ENCODE results near the gene MAD1L1.
"Not testable (repeated sequence)": the region's sequence is repeated elsewhere in the genome, so short reads cannot be mapped to it uniquely, and the experiment has no call there.

The MAD1L1 gene

DNA sequence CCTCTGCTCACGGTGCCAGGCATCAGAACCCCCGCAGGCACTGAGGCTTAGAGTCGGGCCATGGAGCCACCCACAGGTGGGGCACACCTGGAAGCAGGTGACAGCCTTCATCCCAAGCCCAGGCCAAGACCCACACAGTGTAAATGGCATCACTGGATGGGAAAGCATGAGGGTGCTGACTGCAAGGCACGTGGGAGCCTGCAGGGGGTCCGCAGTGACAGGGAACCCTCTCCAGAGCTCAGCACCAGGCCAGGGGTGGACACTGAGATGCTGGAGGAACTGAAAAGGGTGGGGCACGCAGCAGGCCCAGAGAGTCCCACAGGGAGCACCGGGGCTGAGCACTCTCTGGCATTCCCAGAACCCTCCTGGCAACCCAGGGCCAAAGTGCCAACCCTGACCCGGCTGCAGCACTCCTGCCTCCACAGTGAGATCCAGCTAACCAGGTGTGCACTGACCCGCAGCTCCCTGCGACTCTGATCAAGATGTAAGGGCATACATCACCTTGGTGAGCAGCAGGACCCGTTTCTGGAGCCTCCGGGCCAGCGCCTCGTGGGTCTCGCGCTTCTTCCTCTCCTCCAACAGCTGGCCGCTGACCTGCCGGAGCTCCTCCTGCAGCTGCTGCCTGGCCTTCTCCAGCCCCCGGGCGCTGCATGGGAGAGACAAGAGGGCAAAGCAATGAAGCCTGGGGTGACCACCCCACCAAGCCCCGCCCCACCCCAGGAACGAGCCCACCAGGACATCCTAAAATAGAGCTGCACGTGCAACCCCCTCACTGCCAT, 163.9 kb downstream of the MAD1L1 start:
- DNase-seq (ENCODE audit: low read depth in 2 of 2): no peak

DNA sequence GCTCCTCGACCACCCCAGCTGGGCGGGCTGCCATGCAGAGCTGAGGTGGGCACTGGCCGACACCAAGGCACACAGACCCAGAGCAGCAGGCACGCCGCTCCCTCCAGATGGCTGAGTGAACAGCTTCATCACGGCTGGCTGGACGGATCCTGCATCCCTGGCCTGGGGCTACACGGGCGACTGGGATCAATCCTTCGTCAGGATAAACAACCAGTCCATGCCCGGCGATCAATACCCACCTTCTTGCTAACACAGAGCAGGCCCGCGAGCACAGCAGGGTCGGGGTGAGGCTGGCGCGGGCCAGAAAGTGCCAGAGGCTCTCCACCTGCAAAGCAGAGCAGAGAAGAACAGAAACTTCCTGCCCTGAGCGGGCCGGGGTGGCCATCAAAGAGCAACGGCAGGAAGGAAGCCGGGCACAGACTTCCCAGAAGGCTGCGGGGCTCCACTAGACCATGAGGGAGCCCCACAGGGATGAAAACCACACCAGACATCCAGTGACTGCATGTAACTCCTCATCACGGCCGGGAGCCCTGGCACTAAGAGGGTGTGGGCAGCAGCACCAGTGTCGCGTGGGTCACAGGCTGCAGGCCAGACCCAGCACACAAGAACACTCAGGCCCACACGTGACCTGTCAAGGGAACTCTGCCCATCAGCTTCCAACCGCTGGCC, 166.4 kb downstream of the MAD1L1 start:
- DNase-seq (ENCODE audit: low read depth in 2 of 2): no peak

- no peak for DNase-seq (ENCODE audit: low read depth in 2 of 2)
These were observed 167.2 kb downstream of the MAD1L1 start for GRCh38 chr7:2065528-2065927.

GRCh38 chr7:2063563-2064260, 169.0 kb downstream of the MAD1L1 start:
- DNase-seq (ENCODE audit: low read depth in 2 of 2): no peak

DNA sequence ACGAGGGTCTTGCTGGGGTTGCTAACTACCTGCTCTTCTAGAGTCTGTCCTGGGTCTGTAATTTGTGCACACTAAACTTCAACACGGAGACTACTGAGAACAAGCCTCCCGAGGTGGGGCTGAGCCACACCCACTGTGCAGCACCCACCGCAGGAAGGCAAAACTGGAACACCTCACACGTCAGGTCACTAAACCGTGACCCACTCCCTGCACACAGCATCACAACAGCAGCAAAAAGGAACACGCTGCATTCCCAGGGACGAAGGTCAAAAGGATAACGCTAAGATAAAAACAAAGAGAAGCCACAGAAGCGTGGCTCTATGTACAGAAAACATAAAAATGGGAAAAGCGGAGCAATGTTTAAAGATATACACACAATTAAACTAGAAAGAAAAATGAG, 170.1 kb downstream of the MAD1L1 start:
- DNase-seq (ENCODE audit: low read depth in 2 of 2): no peak

- DNase-seq (ENCODE audit: low read depth in 2 of 2): no peak
These were observed 172.0 kb downstream of the MAD1L1 start for GRCh38 chr7:2060701-2061100.

DNA sequence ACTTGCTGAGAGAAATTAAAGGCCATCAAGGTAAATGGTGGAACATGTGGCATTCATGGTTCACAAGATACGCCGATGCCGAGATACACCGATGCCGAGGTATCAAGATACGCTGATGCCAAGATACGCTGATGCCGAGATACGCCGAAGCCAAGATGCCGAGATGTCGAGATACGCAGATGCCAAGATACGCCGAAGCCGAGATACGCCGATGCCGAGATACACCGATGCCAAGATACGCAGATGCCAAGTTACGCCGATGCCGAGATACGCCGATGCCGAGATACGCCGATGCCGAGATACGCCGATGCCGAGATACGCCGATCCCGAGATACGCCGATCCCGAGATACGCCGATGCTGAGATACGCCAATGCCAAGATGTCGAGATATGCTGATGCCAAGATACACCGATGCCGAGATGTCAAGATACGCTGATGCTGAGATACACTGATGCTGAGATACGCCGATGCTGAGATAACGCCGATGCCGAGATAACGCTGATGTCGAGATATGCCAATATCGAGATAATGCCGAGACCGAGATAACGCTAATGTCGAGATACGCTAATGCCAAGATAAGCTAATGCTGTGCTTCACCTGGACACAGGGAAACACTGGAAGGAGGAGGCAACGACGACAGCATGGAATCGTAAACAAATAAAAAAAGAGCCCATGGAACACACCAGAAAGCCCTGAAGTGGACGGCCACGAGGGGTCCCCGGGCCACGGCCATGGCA, 172.6 kb downstream of the MAD1L1 start:
- DNase-seq (ENCODE audit: low read depth in 2 of 2): no peak

- DNase-seq (ENCODE audit: low read depth in 2 of 2): not testable (repeated sequence)
These were observed 174.5 kb downstream of the MAD1L1 start for GRCh38 chr7:2058246-2058645.

- DNase-seq (ENCODE audit: low read depth in 2 of 2): no peak
These were observed 176.8 kb downstream of the MAD1L1 start for GRCh38 chr7:2055956-2056355.

- DNase-seq (ENCODE audit: low read depth in 2 of 2): no peak
These were observed 177.8 kb downstream of the MAD1L1 start for GRCh38 chr7:2054927-2055326.

GRCh38 chr7:2053395-2053794, 179.3 kb downstream of the MAD1L1 start:
- DNase-seq (ENCODE audit: low read depth in 2 of 2): no peak

DNA sequence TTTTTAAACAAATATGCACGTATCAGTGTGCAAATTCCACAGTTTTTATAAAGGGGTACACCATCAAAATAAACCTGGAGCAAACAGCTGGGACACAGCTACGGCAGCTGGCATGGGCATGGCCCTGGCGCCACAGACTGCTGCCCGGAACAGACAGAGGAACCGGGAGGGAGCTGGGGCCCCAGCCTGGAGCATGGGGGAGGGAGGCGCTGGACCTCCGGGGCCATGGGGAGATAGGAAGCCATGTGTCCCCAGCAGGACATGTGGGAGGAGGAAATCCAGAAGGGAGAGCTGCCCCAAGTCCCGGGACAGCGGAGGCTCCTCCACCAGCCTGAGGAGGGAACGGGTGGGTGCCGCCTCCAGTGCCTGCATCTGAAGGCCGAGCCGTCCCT, 180.1 kb downstream of the MAD1L1 start:
- no peak for DNase-seq (ENCODE audit: low read depth in 2 of 2)

GRCh38 chr7:2051707-2052656, 180.8 kb downstream of the MAD1L1 start:
- DNase-seq (ENCODE audit: low read depth in 2 of 2): no peak

GRCh38 chr7:2050511-2050866, 182.3 kb downstream of the MAD1L1 start:
- no peak for DNase-seq (ENCODE audit: low read depth in 2 of 2)

- no peak for DNase-seq (ENCODE audit: low read depth in 2 of 2)
These were observed 182.8 kb downstream of the MAD1L1 start for GRCh38 chr7:2049782-2050510.

GRCh38 chr7:2049111-2049781, 183.5 kb downstream of the MAD1L1 start:
- DNase-seq (ENCODE audit: low read depth in 2 of 2): no peak

GRCh38 chr7:2048531-2048930, 184.2 kb downstream of the MAD1L1 start:
- no peak for DNase-seq (ENCODE audit: low read depth in 2 of 2)

GRCh38 chr7:2048006-2048405, 184.7 kb downstream of the MAD1L1 start:
- no peak for DNase-seq (ENCODE audit: low read depth in 2 of 2)

- no peak for DNase-seq (ENCODE audit: low read depth in 2 of 2)
These were observed 185.9 kb downstream of the MAD1L1 start for GRCh38 chr7:2046581-2047565.

Data from fibroblast of skin of left biceps (primary cell).